Right lobe of liver (tissue), 4 donors: ENCODE data around the gene OGT.

ENCODE experiments used
- CTCF ChIP-seq, 4 donors: fragments of 200-600 bp in 3 of 4; fragments of 450-650 bp in 1 of 4; IDR thresholded peaks; one replicate each; pipeline versions ENCODE4 v1.5.1 to v1.8.0; 2016 to 2022; ENCODE audit warnings: antibody characterized with exemption in 4 of 4, mild to moderate bottlenecking in 2 of 4
- POLR2A ChIP-seq: fragments of 450-650 bp; IDR thresholded peaks from one replicate; pipeline ENCODE4 v1.6.1; 2017; ENCODE audit warnings: antibody characterized with exemption, mild to moderate bottlenecking
- donor health status: DM: no; HTN: no; CAD: no.
- donor health status: DM: no; HTN: no; CAD: no.
- donor health status: DM: no; HTN: yes; CAD: no.

- TF ChIP-seq CTCF (IDR thresholded peaks at IDR 0.05), result no peak
- no peak for TF ChIP-seq POLR2A
These were observed 10.4 kb downstream of the OGT start for GRCh38 chrX:71543316-71543715.
